Esophagus squamous epithelium (tissue), 4 donors: ENCODE measurements around the gene ALG1.

Experiments used
- CTCF ChIP-seq, 6 experiments: fragments of 450-650 bp in 4 of 6; fragments of 200-600 bp in 2 of 6; sonication (generic) in 2 of 6; IDR thresholded peaks; one replicate each; pipeline ENCODE4 v1.5.1; 2016 to 2019; ENCODE audit warnings: antibody characterized with exemption in 6 of 6, mild to moderate bottlenecking in 4 of 6, moderate library complexity in 4 of 6
- POLR2A ChIP-seq, 4 donors: fragments of 450-650 bp; IDR thresholded peaks; one replicate each; pipeline ENCODE4 v1.6.1; 2017; ENCODE audit warnings: antibody characterized with exemption in 4 of 4, mild to moderate bottlenecking in 4 of 4, moderate library complexity in 3 of 4

GRCh38 chr16:5075637-5076036 lies 4.0 kb downstream of the ALG1 start:
- TF ChIP-seq CTCF (IDR thresholded peaks at IDR 0.05), result no peak
- no peak for TF ChIP-seq POLR2A (IDR thresholded peaks at IDR 0.05)
